ENCODE results near the gene ZNF426. TPM values are rescaled to one million over a fixed set of nuclear protein-coding genes. Genes with fewer than 3 reads are reported as not detected.

ZNF426 gene
- 0.85 to 1.6 TPM (median 1.0 TPM) in 5 replicates for total RNA-seq (2022; extraction: Qiagen RNA extraction)

DNA sequence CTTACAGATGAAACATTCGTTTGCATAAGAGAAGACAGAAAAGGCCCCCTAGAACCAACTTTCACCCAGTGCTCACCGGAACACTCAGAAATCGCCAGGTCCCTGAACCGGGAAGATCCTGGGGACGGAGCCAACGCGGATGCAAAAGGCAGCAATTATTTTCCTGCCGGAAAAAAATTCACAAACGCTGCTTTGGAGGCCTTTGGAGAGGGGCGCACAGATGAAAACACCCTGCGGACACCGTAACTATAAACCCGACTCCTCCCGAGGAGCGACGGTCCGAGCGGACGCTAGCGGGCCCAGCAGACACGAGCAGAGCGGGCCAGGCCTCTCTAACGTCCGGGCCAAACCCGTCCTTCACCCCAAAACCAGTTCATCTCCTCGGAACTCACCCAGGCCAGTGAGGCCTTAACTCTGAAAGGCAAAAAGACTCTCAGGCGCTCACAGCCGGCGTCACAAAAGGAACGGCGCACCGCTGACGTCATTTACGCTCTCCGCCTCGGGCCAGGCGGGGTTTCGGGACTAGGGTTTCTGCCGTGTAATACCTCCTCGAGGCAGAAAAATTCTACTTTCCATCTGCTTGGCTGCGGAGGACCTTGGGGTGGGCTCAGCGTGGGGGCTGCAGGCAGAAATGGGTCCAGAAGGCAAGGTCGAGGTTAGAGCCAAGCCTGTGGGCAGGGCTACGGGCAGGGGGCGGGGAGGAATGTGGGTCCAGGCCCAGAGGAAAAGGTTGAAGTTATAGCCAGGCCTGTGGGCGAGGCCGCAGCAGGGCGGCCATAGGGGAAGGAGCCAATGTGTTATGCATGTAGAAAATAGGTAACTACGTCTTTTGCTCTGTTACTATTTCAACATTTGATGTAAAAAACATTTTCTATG lies at the start of gene ZNF426:
Gene ZNF426, minus strand, starts transcription at position 463 of the 876 bp plus-strand sequence. CDS start 2,413 bp downstream, outside the sequence.

DNA sequence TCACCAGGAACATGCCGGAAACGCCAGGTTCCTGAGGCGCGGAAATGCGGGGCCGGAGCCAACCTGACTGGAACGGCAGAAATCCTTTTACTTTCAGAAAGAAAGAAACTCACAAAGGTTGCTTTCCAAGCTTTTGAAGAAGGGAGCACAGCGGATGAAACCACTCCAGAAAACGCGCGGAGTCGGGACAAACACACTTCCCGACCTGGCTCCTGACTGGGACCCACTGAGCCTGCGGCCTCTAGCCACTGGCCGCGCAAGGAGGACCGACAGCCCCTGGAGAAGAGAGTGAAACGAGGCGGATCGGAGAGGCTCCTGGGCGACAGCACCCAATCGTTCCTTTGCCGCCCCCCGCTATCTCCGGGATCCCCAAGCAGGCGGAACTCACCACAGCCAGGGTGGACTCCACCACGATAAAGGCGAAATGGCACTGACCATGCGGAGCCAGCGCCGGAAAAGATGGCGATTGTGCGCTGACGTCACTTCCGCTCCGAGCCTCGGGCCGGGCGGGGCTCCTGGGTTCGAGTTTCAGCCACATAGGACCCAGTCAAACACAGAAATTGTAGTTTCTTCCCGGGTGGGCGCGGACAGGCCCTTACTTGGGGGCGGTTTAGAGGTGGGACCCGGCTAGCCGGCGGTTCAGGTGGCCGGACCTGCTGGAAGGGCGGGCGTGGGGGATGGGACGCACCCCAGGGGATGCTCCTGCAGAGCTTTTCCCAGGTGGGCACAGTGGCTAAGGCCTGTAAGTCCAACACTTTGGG lies 45.8 kb upstream of the ZNF426 start, which contains the start of gene ZNF121:
Gene ZNF121, minus strand, starts transcription at position 432 of the 761 bp plus-strand sequence. CDS start 16,407 bp downstream, outside the sequence.

DNA sequence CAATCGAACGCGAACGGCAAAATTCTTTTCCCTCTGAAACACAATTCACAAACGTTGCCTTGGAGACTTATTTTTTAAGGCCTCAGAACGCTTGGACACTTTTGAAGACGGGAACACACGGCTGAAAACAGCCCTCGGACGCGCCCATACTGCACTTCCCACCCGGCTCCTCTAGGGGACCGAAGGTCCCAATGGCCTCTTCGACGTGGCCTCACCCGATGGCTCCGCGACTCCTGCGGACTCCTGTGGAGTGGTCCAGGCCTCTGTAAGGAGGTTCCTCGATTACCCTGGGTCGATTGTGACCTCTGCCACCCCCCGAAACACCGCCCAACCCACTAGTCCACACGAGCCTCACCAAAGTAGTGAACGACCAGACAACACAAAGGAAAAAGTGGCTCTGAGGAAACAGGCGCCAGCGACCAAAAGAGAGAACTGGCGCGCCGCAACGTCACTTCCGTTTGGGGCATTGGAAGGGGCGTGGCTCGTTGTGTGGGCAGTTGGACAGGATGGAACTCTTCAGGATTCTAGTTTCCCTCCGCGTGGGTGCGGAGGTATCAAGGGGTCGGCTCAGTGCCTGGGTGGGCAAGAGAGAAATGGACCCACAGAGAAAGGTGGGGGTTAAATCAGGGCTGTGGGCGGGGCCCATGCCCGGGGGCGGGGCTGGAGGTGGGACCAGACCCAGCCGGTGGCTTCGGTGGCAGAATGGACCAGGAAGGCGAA lies 40.1 kb downstream of the ZNF426 start, which contains the start of gene ZNF560:
Gene ZNF560, minus strand, starts transcription at position 434 of the 720 bp plus-strand sequence. CDS start 23,303 bp downstream, outside the sequence.

Other genes with a start within 250 kb of the ZNF426 start
- 0.79 to 2.3 TPM (median 1.1 TPM) in 5 replicates for gene ZNF699, start 228.8 kb downstream of the ZNF426 start, total RNA-seq (2022; extraction: Qiagen RNA extraction)
- 3.8 to 5.5 TPM (median 4.7 TPM) in 5 replicates for gene ZNF559, start 214.5 kb downstream of the ZNF426 start, total RNA-seq (2022; extraction: Qiagen RNA extraction)
- gene ZNF177, start 175.6 kb downstream of the ZNF426 start, total RNA-seq (2022; extraction: Qiagen RNA extraction), result 0.30 to 0.76 TPM (median 0.55 TPM) in 5 replicates
- gene ZNF266, start 103.1 kb downstream of the ZNF426 start, total RNA-seq (2022; extraction: Qiagen RNA extraction), result 2.7 to 4.0 TPM (median 3.2 TPM) in 5 replicates
- not detected in 5 replicates for gene ZNF560, start 40.0 kb downstream of the ZNF426 start, total RNA-seq (2022; extraction: Qiagen RNA extraction)
- 2.7 to 4.0 TPM (median 2.9 TPM) in 5 replicates for gene ZNF121, start 45.9 kb upstream of the ZNF426 start, total RNA-seq (2022; extraction: Qiagen RNA extraction)
- 6.7 to 13.9 TPM (median 8.5 TPM) in 5 replicates for gene ZNF561, start 82.6 kb upstream of the ZNF426 start, total RNA-seq (2022; extraction: Qiagen RNA extraction)
- gene ZNF562, start 136.5 kb upstream of the ZNF426 start, total RNA-seq (2022; extraction: Qiagen RNA extraction), result 5.6 to 8.9 TPM (median 5.8 TPM) in 5 replicates
- 0.66 to 1.7 TPM (median 0.80 TPM) in 5 replicates for gene ZNF846, start 230.1 kb upstream of the ZNF426 start, total RNA-seq (2022; extraction: Qiagen RNA extraction)

Data from A549 treated with AZD2906 at 1 μM for 4 hours (cell line).